ENCODE results near the gene EPB41L4A. TPM values are rescaled to one million over a fixed set of nuclear protein-coding genes. Genes with fewer than 3 reads are reported as not detected.

EPB41L4A gene
- total and polyA plus RNA-seq, 2 donors (not counting 3 experiments of a cell fraction or from before 2014, with no cell fraction given) = 6.0 to 17.9 TPM

DNA sequence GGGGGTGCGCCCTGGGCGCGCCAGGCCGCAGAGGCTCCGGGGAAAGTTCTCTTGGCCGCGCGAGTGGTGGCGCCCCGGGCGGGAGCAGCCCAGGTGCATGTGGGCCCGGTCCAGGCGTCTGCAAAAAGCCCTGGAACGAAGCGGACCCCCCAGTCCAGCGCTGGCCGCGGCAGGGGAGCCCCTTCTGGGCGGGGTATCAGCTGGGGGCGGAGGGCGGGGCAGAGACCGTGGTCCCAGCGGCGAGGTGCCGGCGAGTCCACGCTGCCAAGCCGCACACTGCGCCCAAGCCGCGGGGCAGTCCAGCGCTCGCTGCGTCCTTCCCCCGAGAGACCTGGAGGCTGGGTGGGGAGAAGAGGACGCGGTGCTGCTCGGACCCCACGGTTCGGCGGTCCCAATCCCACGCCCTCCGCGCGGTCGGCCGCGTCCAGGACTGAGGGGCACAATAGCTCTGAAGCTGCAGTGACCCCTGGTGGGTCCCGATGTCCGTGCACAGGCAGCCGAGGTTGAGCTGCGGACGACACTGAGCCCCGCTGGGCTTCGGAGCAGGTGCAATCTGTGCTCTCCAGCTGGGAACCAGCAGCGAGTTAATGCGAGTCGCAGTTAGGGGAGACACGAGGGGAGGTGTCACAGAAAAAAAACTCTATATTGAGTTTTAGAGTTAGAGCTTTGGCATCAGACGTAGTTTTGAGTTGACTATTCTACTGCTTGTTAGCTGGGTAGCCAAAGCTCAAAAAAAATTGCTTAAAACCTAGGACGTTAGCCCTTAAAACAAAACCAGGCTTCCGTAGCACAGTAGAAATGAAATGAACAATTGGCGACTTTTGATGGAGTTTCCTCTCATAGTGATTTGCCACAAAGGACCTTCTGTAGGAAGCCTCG lies 1.1 kb upstream of the EPB41L4A start:
- Histone ChIP-seq H3K36me3 (ENCODE audit: control insufficient read depth in 2 of 2, extremely low read depth in 1 of 2, insufficient read depth in 2 of 2, low read length in 2 of 2) (no peaks in the 10 kb centered on the region), H3K4me2 (ENCODE audit: insufficient read depth, low read length) (peak overlapping the region; percentile 94), H3K27me3 (ENCODE audit: control insufficient read depth in 2 of 2, insufficient read depth in 2 of 2, low read length in 2 of 2) (no peaks in the 10 kb centered on the region), H3K9me3 (replicated peaks; ENCODE audit: control insufficient read depth, insufficient read depth, low read length) (no peaks in the 10 kb centered on the region), H3K27ac (ENCODE audit: insufficient read depth, low read depth, low read length) (no peak overlapping the region), H3K9ac (replicated peaks; ENCODE audit: extremely low read depth, insufficient read depth, low read length) (peak overlapping the region; percentile 74), H3K9me1 (replicated peaks; ENCODE audit: control insufficient read depth, extremely low read depth, insufficient read depth, low read length) (no peaks in the 10 kb centered on the region), H3K4me3 (replicated peaks in 1 of 3; ENCODE audit: insufficient read depth in 1 of 3, low read depth in 1 of 3, low read length in 3 of 3) (peak overlapping the region; percentile 80 to 97 (median 91)), H4K20me1 (replicated peaks; ENCODE audit: control insufficient read depth, extremely low read depth, insufficient read depth, low read length) (no peaks in the 10 kb centered on the region), H3K4me1 (ENCODE audit: control insufficient read depth, extremely low read depth, insufficient read depth, low read length) (peaks cover 7% of the 10 kb centered on the region), H3K79me2 (ENCODE audit: control insufficient read depth, insufficient read depth, low read length) (no peaks in the 10 kb centered on the region), H2AFZ (ENCODE audit: low read depth, low read length) (peak overlapping the region; percentile 93)
- DNase-seq (ENCODE audit: low read depth, low spot score) (peak; percentile 88), FAIRE-seq (peak; percentile 81)
- BruUV-seq (replicated peaks) = no TSS peak
- dilution Hi-C loops (cut with MboI; ENCODE audit: extremely low pct_ligation_motif_present, low sequenced_read_pairs) (no loop called here), intact Hi-C loops (cut with micrococcal nuclease) (loop anchor here (1.0 to 10.0 kb wide), 11 partner anchors 52 to 908 kb away; partner anchors contain the start of gene STARD4)
- CTCF ChIA-PET = interaction anchor here (0.6 to 7.5 kb wide), 93 partner anchors 9 to 1278 kb away, joined by 3 to 230 read pairs (median 5); partner anchors contain the start of gene APC
- POLR2A ChIA-PET = interaction anchor here (0.6 to 1.6 kb wide), 5 partner anchors 61 to 914 kb away, joined by 3 to 8 read pairs (median 4); no protein-coding TSS in a partner anchor
- TF ChIP-seq, protein P1, sequence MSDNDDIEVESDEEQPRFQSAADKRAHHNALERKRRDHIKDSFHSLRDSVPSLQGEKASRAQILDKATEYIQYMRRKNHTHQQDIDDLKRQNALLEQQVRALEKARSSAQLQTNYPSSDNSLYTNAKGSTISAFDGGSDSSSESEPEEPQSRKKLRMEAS (IDR thresholded peaks at IDR 0.05; ENCODE audit: insufficient read depth, insufficient read length) = no peak
- no peak for TF ChIP-seq MYC (IDR thresholded peaks at IDR 0.05; ENCODE audit: low read depth, low read length)
- no peak for TF ChIP-seq FOS (IDR thresholded peaks at IDR 0.05; ENCODE audit: borderline replicate concordance, insufficient read depth, low read length)
- TF ChIP-seq POLR2A (IDR thresholded peaks at IDR 0.05; ENCODE audit: low read depth, low read length) = peak; percentile 10
- TF ChIP-seq, protein P2, sequence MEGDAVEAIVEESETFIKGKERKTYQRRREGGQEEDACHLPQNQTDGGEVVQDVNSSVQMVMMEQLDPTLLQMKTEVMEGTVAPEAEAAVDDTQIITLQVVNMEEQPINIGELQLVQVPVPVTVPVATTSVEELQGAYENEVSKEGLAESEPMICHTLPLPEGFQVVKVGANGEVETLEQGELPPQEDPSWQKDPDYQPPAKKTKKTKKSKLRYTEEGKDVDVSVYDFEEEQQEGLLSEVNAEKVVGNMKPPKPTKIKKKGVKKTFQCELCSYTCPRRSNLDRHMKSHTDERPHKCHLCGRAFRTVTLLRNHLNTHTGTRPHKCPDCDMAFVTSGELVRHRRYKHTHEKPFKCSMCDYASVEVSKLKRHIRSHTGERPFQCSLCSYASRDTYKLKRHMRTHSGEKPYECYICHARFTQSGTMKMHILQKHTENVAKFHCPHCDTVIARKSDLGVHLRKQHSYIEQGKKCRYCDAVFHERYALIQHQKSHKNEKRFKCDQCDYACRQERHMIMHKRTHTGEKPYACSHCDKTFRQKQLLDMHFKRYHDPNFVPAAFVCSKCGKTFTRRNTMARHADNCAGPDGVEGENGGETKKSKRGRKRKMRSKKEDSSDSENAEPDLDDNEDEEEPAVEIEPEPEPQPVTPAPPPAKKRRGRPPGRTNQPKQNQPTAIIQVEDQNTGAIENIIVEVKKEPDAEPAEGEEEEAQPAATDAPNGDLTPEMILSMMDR (IDR thresholded peaks at IDR 0.05; ENCODE audit: extremely low read depth in 1 of 2, insufficient read depth in 1 of 2, low read depth in 1 of 2, low read length in 2 of 2) = peak; percentile 92 to 93
- TF ChIP-seq GATA2 (IDR thresholded peaks at IDR 0.05; ENCODE audit: insufficient read depth, insufficient read length, low read depth, low read length) = no peak
- no peak for TF ChIP-seq JUN (IDR thresholded peaks at IDR 0.05; ENCODE audit: borderline replicate concordance, insufficient read depth, insufficient read length, low read depth)
- no peak for TF ChIP-seq POLR2AphosphoS5 (IDR thresholded peaks at IDR 0.05; ENCODE audit: insufficient read depth, low read depth, low read length)
- no peak for TF ChIP-seq EZH2 (IDR thresholded peaks at IDR 0.05; ENCODE audit: borderline replicate concordance, low read depth, low read length, severe bottlenecking)
